HepG2 (cell line): ENCODE data around the gene ANKRD52. TPM values are rescaled to one million over a fixed set of nuclear protein-coding genes. Genes with fewer than 3 reads are reported as not detected.

Experiments used
- FOSL2 ChIP-seq: sonication (generic); formaldehyde crosslinking; IDR thresholded peaks from 2 replicates; pipeline ENCODE4 v1.4.0; 2020; ENCODE audit warnings: missing genetic modification reagents
- HNRNPUL1 ChIP-seq: fragments of 200-400 bp; formaldehyde crosslinking; IDR thresholded peaks from 2 replicates; pipeline ENCODE4 v1.6.1; 2017; ENCODE audit warnings: low read depth, mild to moderate bottlenecking, low read length, moderate library complexity
- PHF20 ChIP-seq: sonication (generic); formaldehyde crosslinking; IDR thresholded peaks from 2 replicates; pipeline ENCODE4 v1.5.0; 2020; ENCODE audit warnings: mild to moderate bottlenecking, missing genetic modification reagents
- TOE1 ChIP-seq: sonication (generic); formaldehyde crosslinking; IDR thresholded peaks from 2 replicates; pipeline ENCODE4 v1.4.0; 2020; ENCODE audit warnings: mild to moderate bottlenecking, missing genetic modification reagents
- ZBTB3 ChIP-seq: sonication (generic); formaldehyde crosslinking; IDR thresholded peaks from 2 replicates; pipeline ENCODE4 v1.4.0; 2020; ENCODE audit warnings: low read depth, mild to moderate bottlenecking, moderate library complexity, missing genetic modification reagents, borderline replicate concordance
- ZMYM3 ChIP-seq: sonication (generic); formaldehyde crosslinking; IDR thresholded peaks from 2 replicates; pipeline ENCODE4 v1.5.1; 2020; ENCODE audit warnings: mild to moderate bottlenecking, missing genetic modification reagents
- ZNF607 ChIP-seq: sonication (generic); formaldehyde crosslinking; IDR thresholded peaks from 2 replicates; pipeline ENCODE4 v1.5.1; 2020; ENCODE audit warnings: missing genetic modification reagents, mild to moderate bottlenecking, borderline replicate concordance
- polyA plus RNA-seq, 8 experiments: library from polyadenylated mRNA; depleted of rRNA in 3 of 8; stranded (reverse) in 7 of 8; unstranded in 1 of 8; fragments of >200 nt; fragmentation: Illumina TruSeq in 4 of 8; extraction: Trizol in 4 of 8; gene quantifications; 2 replicates each; pipeline versions ENCODE4 v1.2.1 to v1.2.3, GENCODE V29; 2011 to 2016; ENCODE audit warnings: low read depth in 4 of 8, missing spikeins in 1 of 8, mixed read lengths in 1 of 8; ENCODE audit not compliant: insufficient read depth in 1 of 8
- total RNA-seq, 5 experiments: library from RNA; depleted of rRNA; stranded (reverse); fragments of >200 nt; fragmentation: Illumina TruSeq; extraction: Trizol; gene quantifications; 2 replicates each; pipeline ENCODE4 v1.2.3, GENCODE V29; 2016; ENCODE audit warnings: low read depth in 1 of 5
- TF ChIP-seq, protein P1 (sequence below): sonication (generic); formaldehyde crosslinking; IDR thresholded peaks from 2 replicates; pipeline ENCODE4 v1.4.0; 2020; ENCODE audit warnings: mild to moderate bottlenecking, missing genetic modification reagents
- TF ChIP-seq, protein P2 (sequence below): IDR thresholded peaks from 2 replicates; pipeline ENCODE4 v1.6.1; 2016; ENCODE audit warnings: missing compliant biosample characterization, missing genetic modification reagents, borderline replicate concordance
- TF ChIP-seq, protein P3 (sequence below): sonication (generic); formaldehyde crosslinking; conservative IDR thresholded peaks from 2 replicates; pipeline ENCODE4 v1.4.0; 2020; ENCODE audit warnings: missing genetic modification reagents
- TF ChIP-seq, protein P4 (sequence below): sonication (generic); formaldehyde crosslinking; conservative IDR thresholded peaks from 2 replicates; pipeline ENCODE4 v1.4.0; 2020; ENCODE audit warnings: mild to moderate bottlenecking, missing genetic modification reagents, moderate library complexity
- TF ChIP-seq, protein P5 (sequence below): IDR thresholded peaks from 2 replicates; pipeline ENCODE4 v1.6.1; 2018; ENCODE audit warnings: missing genetic modification reagents, mild to moderate bottlenecking, missing compliant biosample characterization

Gene ANKRD52
- total and polyA plus RNA-seq, 2 of the 13 experiments (the other 11 are each of a cell fraction or from before 2014, with no cell fraction given): 7.8 to 9.2 TPM

DNA sequence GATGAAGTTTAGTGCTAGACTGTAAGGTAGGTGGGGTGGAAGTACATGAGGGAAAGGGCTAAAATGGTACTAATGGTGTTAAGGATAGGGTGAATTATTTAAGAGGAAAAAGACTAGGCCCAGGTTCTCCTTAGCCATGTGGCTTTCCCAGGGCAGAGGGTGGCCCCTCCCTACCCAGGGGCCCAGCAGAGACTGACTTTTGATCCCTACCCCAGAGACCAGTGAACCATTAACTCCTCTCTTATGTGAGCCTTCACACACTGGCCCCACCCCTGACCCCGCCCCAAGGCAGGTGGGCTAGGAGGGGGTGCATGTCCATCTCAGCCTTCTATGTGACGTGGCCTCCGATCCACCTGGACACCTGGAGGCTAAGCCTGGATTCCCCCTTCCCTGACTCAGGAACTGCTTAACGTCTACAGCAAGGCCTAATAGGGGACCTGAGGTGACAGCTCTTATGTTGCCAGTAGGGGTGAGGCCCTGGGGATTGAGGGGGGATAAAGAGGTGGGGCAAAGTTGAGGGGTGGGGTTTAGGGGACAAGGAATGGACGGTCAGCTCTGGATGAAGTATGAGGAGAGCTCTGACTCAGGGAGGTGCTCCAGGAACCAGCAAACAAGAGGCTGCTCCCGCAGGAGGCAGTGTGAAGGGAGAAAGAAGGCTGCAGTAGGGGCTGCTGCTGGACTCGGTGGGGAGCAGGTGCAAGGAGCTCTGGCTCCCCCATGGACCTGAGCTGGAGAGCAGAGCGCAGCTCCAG lies 27.6 kb downstream of the ANKRD52 start (continued):
- TF ChIP-seq, protein P1, sequence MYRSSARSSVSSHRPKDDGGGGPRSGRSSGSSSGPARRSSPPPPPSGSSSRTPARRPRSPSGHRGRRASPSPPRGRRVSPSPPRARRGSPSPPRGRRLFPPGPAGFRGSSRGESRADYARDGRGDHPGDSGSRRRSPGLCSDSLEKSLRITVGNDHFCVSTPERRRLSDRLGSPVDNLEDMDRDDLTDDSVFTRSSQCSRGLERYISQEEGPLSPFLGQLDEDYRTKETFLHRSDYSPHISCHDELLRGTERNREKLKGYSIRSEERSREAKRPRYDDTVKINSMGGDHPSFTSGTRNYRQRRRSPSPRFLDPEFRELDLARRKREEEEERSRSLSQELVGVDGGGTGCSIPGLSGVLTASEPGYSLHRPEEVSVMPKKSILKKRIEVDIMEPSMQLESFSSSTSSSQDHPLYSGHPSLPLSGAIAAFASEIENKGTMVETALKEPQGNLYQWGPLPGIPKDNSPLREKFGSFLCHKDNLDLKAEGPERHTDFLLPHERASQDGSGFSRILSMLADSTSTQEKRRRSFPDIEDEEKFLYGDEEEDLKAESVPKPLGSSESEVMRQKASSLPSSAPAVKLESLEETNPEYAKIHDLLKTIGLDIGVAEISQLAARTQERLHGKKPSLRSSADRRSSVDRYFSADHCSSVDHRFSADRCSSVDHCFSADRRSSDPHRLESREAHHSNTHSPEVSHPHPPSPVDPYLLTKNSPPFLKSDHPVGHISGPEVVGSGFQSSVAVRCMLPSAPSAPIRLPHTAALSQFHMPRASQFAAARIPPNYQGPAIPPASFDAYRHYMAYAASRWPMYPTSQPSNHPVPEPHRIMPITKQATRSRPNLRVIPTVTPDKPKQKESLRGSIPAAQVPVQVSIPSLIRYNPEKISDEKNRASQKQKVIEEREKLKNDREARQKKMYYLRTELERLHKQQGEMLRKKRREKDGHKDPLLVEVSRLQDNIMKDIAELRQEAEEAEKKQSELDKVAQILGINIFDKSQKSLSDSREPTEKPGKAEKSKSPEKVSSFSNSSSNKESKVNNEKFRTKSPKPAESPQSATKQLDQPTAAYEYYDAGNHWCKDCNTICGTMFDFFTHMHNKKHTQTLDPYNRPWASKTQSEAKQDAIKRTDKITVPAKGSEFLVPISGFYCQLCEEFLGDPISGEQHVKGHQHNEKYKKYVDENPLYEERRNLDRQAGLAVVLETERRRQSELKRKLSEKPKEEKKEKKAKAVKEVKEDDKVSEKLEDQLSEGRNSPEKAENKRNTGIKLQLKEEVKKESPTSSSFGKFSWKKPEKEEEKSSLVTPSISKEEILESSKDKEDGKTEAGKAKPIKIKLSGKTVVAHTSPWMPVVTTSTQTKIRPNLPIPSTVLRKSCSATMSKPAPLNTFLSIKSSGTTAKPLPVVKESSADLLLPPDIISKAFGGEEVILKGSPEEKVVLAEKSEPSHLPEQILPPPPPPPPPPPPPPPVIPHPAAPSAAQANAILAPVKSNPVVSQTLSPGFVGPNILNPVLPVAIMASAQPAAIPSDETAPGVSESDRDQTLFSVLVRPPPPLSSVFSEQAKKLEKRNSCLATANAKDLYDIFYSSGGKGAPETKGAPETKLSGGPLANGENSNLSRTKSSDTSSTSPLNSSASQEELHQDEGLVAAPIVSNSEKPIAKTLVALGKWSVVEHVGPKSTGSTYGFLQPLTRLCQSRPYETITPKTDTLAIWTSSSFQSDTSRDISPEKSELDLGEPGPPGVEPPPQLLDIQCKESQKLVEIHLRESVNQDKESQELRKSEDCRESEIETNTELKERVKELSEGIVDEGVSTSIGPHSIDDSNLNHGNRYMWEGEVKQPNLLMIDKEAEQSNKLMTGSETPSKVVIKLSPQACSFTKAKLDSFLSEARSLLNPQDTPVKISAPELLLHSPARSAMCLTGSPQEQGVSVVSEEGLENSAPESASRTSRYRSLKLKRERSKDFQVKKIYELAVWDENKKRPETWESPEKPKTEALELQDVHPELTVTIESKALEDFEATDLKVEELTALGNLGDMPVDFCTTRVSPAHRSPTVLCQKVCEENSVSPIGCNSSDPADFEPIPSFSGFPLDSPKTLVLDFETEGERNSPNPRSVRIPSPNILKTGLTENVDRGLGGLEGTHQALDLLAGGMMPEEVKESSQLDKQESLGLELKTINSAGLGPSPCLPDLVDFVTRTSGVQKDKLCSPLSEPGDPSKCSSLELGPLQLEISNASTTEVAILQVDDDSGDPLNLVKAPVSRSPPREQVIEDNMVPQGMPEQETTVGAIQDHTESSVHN (CRISPR knock-in tag): peak; percentile 53; the same call in 1 of the 2 replicates
- TF ChIP-seq ZNF607 (CRISPR knock-in tag) (no peak; the same call in 1 of the 2 replicates), HNRNPUL1 (no peak), ZBTB3 (peak; percentile 76; the same call in 1 of the 2 replicates), FOSL2 (peak; percentile 32; the same call in 1 of the 2 replicates), PHF20 (CRISPR knock-in tag) (peak; percentile 58; the same call in 1 of the 2 replicates), ZMYM3 (CRISPR knock-in tag) (no peak; the same call in 1 of the 2 replicates), TOE1 (CRISPR knock-in tag) (no peak)
- TF ChIP-seq, protein P2, sequence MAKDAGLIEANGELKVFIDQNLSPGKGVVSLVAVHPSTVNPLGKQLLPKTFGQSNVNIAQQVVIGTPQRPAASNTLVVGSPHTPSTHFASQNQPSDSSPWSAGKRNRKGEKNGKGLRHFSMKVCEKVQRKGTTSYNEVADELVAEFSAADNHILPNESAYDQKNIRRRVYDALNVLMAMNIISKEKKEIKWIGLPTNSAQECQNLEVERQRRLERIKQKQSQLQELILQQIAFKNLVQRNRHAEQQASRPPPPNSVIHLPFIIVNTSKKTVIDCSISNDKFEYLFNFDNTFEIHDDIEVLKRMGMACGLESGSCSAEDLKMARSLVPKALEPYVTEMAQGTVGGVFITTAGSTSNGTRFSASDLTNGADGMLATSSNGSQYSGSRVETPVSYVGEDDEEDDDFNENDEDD (CRISPR knock-in tag): peak; percentile 41; the same call in 1 of the 2 replicates
- TF ChIP-seq, protein P3, sequence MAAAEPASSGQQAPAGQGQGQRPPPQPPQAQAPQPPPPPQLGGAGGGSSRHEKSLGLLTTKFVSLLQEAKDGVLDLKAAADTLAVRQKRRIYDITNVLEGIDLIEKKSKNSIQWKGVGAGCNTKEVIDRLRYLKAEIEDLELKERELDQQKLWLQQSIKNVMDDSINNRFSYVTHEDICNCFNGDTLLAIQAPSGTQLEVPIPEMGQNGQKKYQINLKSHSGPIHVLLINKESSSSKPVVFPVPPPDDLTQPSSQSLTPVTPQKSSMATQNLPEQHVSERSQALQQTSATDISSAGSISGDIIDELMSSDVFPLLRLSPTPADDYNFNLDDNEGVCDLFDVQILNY (CRISPR knock-in tag): no peak
- TF ChIP-seq, protein P4, sequence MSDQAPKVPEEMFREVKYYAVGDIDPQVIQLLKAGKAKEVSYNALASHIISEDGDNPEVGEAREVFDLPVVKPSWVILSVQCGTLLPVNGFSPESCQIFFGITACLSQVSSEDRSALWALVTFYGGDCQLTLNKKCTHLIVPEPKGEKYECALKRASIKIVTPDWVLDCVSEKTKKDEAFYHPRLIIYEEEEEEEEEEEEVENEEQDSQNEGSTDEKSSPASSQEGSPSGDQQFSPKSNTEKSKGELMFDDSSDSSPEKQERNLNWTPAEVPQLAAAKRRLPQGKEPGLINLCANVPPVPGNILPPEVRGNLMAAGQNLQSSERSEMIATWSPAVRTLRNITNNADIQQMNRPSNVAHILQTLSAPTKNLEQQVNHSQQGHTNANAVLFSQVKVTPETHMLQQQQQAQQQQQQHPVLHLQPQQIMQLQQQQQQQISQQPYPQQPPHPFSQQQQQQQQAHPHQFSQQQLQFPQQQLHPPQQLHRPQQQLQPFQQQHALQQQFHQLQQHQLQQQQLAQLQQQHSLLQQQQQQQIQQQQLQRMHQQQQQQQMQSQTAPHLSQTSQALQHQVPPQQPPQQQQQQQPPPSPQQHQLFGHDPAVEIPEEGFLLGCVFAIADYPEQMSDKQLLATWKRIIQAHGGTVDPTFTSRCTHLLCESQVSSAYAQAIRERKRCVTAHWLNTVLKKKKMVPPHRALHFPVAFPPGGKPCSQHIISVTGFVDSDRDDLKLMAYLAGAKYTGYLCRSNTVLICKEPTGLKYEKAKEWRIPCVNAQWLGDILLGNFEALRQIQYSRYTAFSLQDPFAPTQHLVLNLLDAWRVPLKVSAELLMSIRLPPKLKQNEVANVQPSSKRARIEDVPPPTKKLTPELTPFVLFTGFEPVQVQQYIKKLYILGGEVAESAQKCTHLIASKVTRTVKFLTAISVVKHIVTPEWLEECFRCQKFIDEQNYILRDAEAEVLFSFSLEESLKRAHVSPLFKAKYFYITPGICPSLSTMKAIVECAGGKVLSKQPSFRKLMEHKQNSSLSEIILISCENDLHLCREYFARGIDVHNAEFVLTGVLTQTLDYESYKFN: peak; percentile 95
- TF ChIP-seq, protein P5, sequence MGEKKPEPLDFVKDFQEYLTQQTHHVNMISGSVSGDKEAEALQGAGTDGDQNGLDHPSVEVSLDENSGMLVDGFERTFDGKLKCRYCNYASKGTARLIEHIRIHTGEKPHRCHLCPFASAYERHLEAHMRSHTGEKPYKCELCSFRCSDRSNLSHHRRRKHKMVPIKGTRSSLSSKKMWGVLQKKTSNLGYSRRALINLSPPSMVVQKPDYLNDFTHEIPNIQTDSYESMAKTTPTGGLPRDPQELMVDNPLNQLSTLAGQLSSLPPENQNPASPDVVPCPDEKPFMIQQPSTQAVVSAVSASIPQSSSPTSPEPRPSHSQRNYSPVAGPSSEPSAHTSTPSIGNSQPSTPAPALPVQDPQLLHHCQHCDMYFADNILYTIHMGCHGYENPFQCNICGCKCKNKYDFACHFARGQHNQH: peak; percentile 60
